HCT116 (cell line): ENCODE measurements around the gene IBA57. TPM values are rescaled to one million over a fixed set of nuclear protein-coding genes. Genes with fewer than 3 reads are reported as not detected.

Experiments
- ATAC-seq: fragments of 200-7000 bp; cut with Tn5 transposase; 2 replicates; pipeline ENCODE4 v1.9.1; 2020; ENCODE audit warnings: mild to moderate bottlenecking, moderate library complexity
- BruUV-seq: library from RNA; stranded (reverse); fragments of 400-500 nt; replicated peaks from 2 replicates; lab custom pipeline; 2021; lab: Mats Ljungman, UMichigan
- CTCF ChIA-PET: fragments of 300-600 bp; sonication (Branson Sonifier 250); formaldehyde crosslinking; loops from one replicate; lab custom pipeline; 2021; ENCODE audit warnings: antibody characterized with exemption; lab: Charles Lee
- POLR2A ChIA-PET: fragments of 300-600, 350-600 bp; sonication (Branson Sonifier 250); formaldehyde crosslinking; loops from one replicate; lab custom pipeline; 2021; ENCODE audit warnings: antibody characterized with exemption; lab: Charles Lee
- RAD21 ChIA-PET, 2 experiments: fragments of 300-600 bp; sonication (Branson Sonifier 250); formaldehyde crosslinking; loops; one replicate each; lab custom pipeline; 2023; ENCODE audit warnings: low total read pairs in 2 of 2; ENCODE audit not compliant: uncharacterized antibody in 2 of 2, unreplicated experiment in 2 of 2, low non-redundant PET in 1 of 2; lab: Charles Lee
- DNase-seq: peaks from one replicate; pipeline ENCODE4 v3.0.0-alpha.2; 2010; ENCODE audit warnings: low read depth, low spot score
- H2AFZ ChIP-seq: fragments of 200-600 bp; shearing (Covaris generic), sonication (generic); 2 replicates; pipeline ENCODE4 v1.6.1; 2017; ENCODE audit warnings: low read depth, mixed run types, mixed read lengths, antibody characterized with exemption, low read length; ENCODE audit not compliant: poor library complexity, severe bottlenecking
- H3K27ac ChIP-seq: 2 replicates; pipeline ENCODE4 v1.5.1; 2012; ENCODE audit warnings: low read depth, low read length
- H3K27me3 ChIP-seq: fragments of 200-600 bp; sonication (generic); 2 replicates; pipeline ENCODE4 v1.6.1; 2016; ENCODE audit warnings: mixed run types, low read length, mixed read lengths; ENCODE audit not compliant: insufficient read depth
- H3K36me3 ChIP-seq, 2 experiments: fragments of 200-500 bp in 1 of 2; fragments of 200-600 bp in 1 of 2; sonication (Bioruptor generic) in 1 of 2; sonication (generic) in 1 of 2; 2 replicates each; pipeline versions ENCODE4 v1.5.1 to v1.6.1; 2014 to 2016; ENCODE audit warnings: low read length in 2 of 2, inconsistent platforms in 1 of 2, mixed read lengths in 1 of 2, mixed run types in 1 of 2; ENCODE audit not compliant: insufficient read depth in 2 of 2, control insufficient read depth in 1 of 2
- H3K4me1 ChIP-seq, 2 experiments: fragments of 200-600 bp in 1 of 2; sonication (generic) in 1 of 2; 2 replicates each; pipeline versions ENCODE4 v1.5.1 to v1.6.1; 2012 to 2017; ENCODE audit warnings: low read length in 2 of 2, inconsistent platforms in 1 of 2, mild to moderate bottlenecking in 1 of 2, mixed read lengths in 1 of 2, mixed run types in 1 of 2, moderate library complexity in 1 of 2; ENCODE audit not compliant: insufficient read depth in 2 of 2, control insufficient read depth in 1 of 2
- H3K4me2 ChIP-seq: fragments of 200-600 bp; sonication (generic); 2 replicates; pipeline ENCODE4 v1.6.1; 2017; ENCODE audit warnings: mixed run types, low read length, mixed read lengths
- H3K4me3 ChIP-seq, 2 experiments: fragments of 200-600 bp in 1 of 2; sonication (generic) in 1 of 2; replicated peaks in 1 of 2; 2 replicates each; pipeline ENCODE4 v1.5.1; 2011 to 2016; ENCODE audit warnings: low read length in 2 of 2, control low read depth in 1 of 2, low read depth in 1 of 2, mild to moderate bottlenecking in 1 of 2, mixed read lengths in 1 of 2, mixed run types in 1 of 2
- H3K79me2 ChIP-seq: fragments of 200-600 bp; sonication (generic); 2 replicates; pipeline ENCODE4 v1.6.1; 2017; ENCODE audit warnings: mild to moderate bottlenecking, mixed run types, low read length, moderate library complexity, mixed read lengths; ENCODE audit not compliant: insufficient read depth
- H3K9ac ChIP-seq: fragments of 200-600 bp; sonication (generic); 2 replicates; pipeline ENCODE4 v1.6.1; 2016; ENCODE audit warnings: low read length, mixed read lengths
- H3K9me2 ChIP-seq: fragments of 200-600 bp; sonication (generic), shearing (Covaris generic); 2 replicates; pipeline ENCODE4 v1.6.1; 2017; ENCODE audit warnings: mixed run types, mild to moderate bottlenecking, moderate library complexity; ENCODE audit not compliant: insufficient read depth
- H3K9me3 ChIP-seq, 2 experiments: fragments of 200-500 bp in 1 of 2; fragments of 200-600 bp in 1 of 2; sonication (Bioruptor generic) in 1 of 2; sonication (generic) in 1 of 2; 2 replicates each; pipeline ENCODE4 v1.6.1; 2014 to 2017; ENCODE audit warnings: low read length in 2 of 2, mixed read lengths in 2 of 2, inconsistent platforms in 1 of 2, low read depth in 1 of 2, mild to moderate bottlenecking in 1 of 2, mixed run types in 1 of 2, moderate library complexity in 1 of 2; ENCODE audit not compliant: control insufficient read depth in 1 of 2, insufficient read depth in 1 of 2
- H4K20me1 ChIP-seq: fragments of 200-600 bp; sonication (generic), shearing (Covaris generic); 2 replicates; pipeline ENCODE4 v1.6.1; 2017; ENCODE audit warnings: mixed run types, mild to moderate bottlenecking, moderate library complexity; ENCODE audit not compliant: insufficient read depth
- ATF3 ChIP-seq: IDR thresholded peaks from 2 replicates; pipeline ENCODE4 v1.6.1; 2012
- CBX3 ChIP-seq: IDR thresholded peaks from 2 replicates; pipeline ENCODE4 v1.6.1; 2012; ENCODE audit warnings: low read depth
- CEBPB ChIP-seq: IDR thresholded peaks from 2 replicates; pipeline ENCODE4 v1.6.1; 2012; ENCODE audit warnings: low read depth
- CTCF ChIP-seq, 3 experiments: fragments of 200-600 bp in 1 of 3; sonication (generic) in 1 of 3; IDR thresholded peaks in 2 of 3; conservative IDR thresholded peaks in 1 of 3; 2 replicates each; pipeline ENCODE4 v1.5.1; 2012 to 2017; ENCODE audit warnings: low read depth in 2 of 3, low read length in 2 of 3, antibody characterized with exemption in 1 of 3, borderline replicate concordance in 1 of 3, control low read depth in 1 of 3, mild to moderate bottlenecking in 1 of 3, mixed read lengths in 1 of 3, mixed run types in 1 of 3, moderate library complexity in 1 of 3; ENCODE audit not compliant: insufficient read depth in 1 of 3
- EGR1 ChIP-seq: IDR thresholded peaks from 2 replicates; pipeline ENCODE4 v1.6.1; 2012; ENCODE audit warnings: low read depth
- ELF1 ChIP-seq: IDR thresholded peaks from 2 replicates; pipeline ENCODE4 v1.6.1; 2012; ENCODE audit warnings: low read depth, borderline replicate concordance
- EZH2 ChIP-seq: fragments of 200-600 bp; sonication (generic); IDR thresholded peaks from 2 replicates; pipeline ENCODE4 v1.6.1; 2017; ENCODE audit warnings: antibody characterized with exemption, mixed run types
- EZH2phosphoT487 ChIP-seq: fragments of 200-600 bp; IDR thresholded peaks from 2 replicates; pipeline ENCODE4 v1.6.1; 2018; ENCODE audit warnings: antibody characterized with exemption, borderline replicate concordance
- FOSL1 ChIP-seq: IDR thresholded peaks from 2 replicates; pipeline ENCODE4 v1.6.1; 2012; ENCODE audit warnings: low read depth
- JUND ChIP-seq: IDR thresholded peaks from 2 replicates; pipeline ENCODE4 v1.6.1; 2012
- MAX ChIP-seq: IDR thresholded peaks from 2 replicates; pipeline ENCODE4 v1.6.1; 2012
- POLR2AphosphoS5 ChIP-seq: IDR thresholded peaks from 2 replicates; pipeline ENCODE4 v1.6.1; 2011; ENCODE audit warnings: mild to moderate bottlenecking, low read depth, low read length, moderate library complexity
- REST ChIP-seq: IDR thresholded peaks from 2 replicates; pipeline ENCODE4 v1.6.1; 2012; ENCODE audit warnings: low read depth
- SIN3A ChIP-seq: IDR thresholded peaks from 2 replicates; pipeline ENCODE4 v1.6.1; 2012; ENCODE audit warnings: low read depth
- SP1 ChIP-seq: IDR thresholded peaks from 2 replicates; pipeline ENCODE4 v1.6.1; 2012; ENCODE audit warnings: low read depth
- SRF ChIP-seq: IDR thresholded peaks from 2 replicates; pipeline ENCODE4 v1.6.1; 2012; ENCODE audit warnings: low read depth
- ZBTB33 ChIP-seq: IDR thresholded peaks from 2 replicates; pipeline ENCODE4 v1.6.1; 2011; ENCODE audit warnings: mild to moderate bottlenecking, low read length, moderate library complexity; ENCODE audit not compliant: insufficient replicate concordance; ENCODE audit errors: extremely low read depth
- ZFX ChIP-seq: fragments of 450-650 bp; IDR thresholded peaks from 2 replicates; pipeline ENCODE4 v1.6.1; 2017
- ZNF274 ChIP-seq: fragments of 200-500 bp; sonication (Bioruptor generic); IDR thresholded peaks from 2 replicates; pipeline ENCODE4 v1.6.1; 2014; ENCODE audit warnings: mild to moderate bottlenecking, low read depth, low read length, inconsistent platforms
- intact Hi-C: fragments of 100-400 bp; cut with micrococcal nuclease; formaldehyde crosslinking; loops from 2 replicates; pipeline ENCODE4 v1.10.0; 2022
- total RNA-seq: library from RNA; stranded (reverse); gene quantifications from one replicate; pipeline ENCODE4 v1.2.1, GENCODE V29; 2021; ENCODE audit not compliant: unreplicated experiment

Gene IBA57
- total RNA-seq, 1 experiment from 2014 or later: 11.6 TPM

GRCh38 chr1:228224198-228225164, 58.9 kb downstream of the IBA57 start:
- no peak overlapping the region for H2AFZ ChIP-seq
- TF ChIP-seq POLR2AphosphoS5 (no peak), EZH2 (no peak), CBX3 (no peak), ELF1 (no peak), ZFX (no peak), FOSL1 (no peak), EGR1 (no peak), ZBTB33 (no peak), CTCF (IDR thresholded peaks at IDR 0.05 in 2 of 3, conservative IDR thresholded peaks at IDR 0.05 in 1 of 3; ENCODE audit: borderline replicate concordance in 1 of 3, insufficient read depth in 1 of 3, low read depth in 2 of 3, low read length in 2 of 3) (no peak), REST (no peak), CEBPB (no peak), SP1 (no peak), ATF3 (no peak), EZH2phosphoT487 (no peak), SIN3A (no peak), JUND (no peak), MAX (no peak), ZNF274 (no peak), SRF (no peak)
- POLR2A ChIA-PET: no interaction called here
- no peak overlapping the region for H3K4me2 ChIP-seq
- DNase-seq (no peak), ATAC-seq (no peak)
- intact Hi-C loops: no loop called here
- CTCF ChIA-PET: no interaction called here
- H3K27me3 ChIP-seq: no peaks in the 10 kb centered on the region
- no TSS peak for BruUV-seq
- no peaks in the 10 kb centered on the region for H3K79me2 ChIP-seq
- peaks cover 0 to 5% of the 10 kb centered on the region in 2 experiments; a peak in 1 of 4 replicates for H3K4me1 ChIP-seq
- no peaks in the 10 kb centered on the region for H3K9me3 ChIP-seq
- RAD21 ChIA-PET: no interaction called here
- H3K9me2 ChIP-seq: no peaks in the 10 kb centered on the region
- H3K27ac ChIP-seq: no peak overlapping the region
- no peaks in the 10 kb centered on the region for H4K20me1 ChIP-seq
- H3K9ac ChIP-seq: no peak overlapping the region
- H3K36me3 ChIP-seq: no peaks in the 10 kb centered on the region; a peak in 1 of 4 replicates
- no peak overlapping the region for H3K4me3 ChIP-seq
